ENCODE results near the gene TNFSF4. TPM values are rescaled to one million over a fixed set of nuclear protein-coding genes. Genes with fewer than 3 reads are reported as not detected.

The TNFSF4 gene
- polyA plus RNA-seq, 1 of the 3 experiments (the other 2 are of a cell fraction): 25.9 TPM

DNA sequence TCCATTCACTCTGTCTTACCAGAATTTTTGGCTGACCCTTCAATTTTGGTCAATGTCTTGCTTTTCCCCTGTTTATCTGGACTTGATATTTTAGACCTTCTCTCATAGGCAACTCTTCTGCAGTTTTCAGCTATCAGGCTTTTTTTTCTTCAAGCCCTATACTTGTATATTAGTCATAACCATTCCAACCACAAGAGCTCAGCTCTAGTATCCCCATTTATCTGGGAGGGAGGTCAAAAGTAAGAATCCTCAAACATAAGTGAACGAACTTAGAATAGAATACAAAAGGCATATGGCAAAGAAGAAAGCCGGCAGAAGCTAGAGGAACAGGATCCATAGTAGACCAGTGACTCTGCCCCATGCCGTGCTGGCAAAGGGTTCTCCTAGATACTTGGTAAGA is 45.9 kb upstream of the TNFSF4 start:
- H3K27ac ChIP-seq (ENCODE audit: low read depth in 2 of 2, low read length in 1 of 2): no peak overlapping the region
- TF ChIP-seq ELF1 (IDR thresholded peaks at IDR 0.05): no peak
- TF ChIP-seq IRF3 (IDR thresholded peaks at IDR 0.05; ENCODE audit: low read depth, low read length): no peak
- TF ChIP-seq FOSL2 (IDR thresholded peaks at IDR 0.05; ENCODE audit: borderline replicate concordance, low read depth): peak; percentile 2; the same call in 1 of the 2 replicates
- TF ChIP-seq POLR2AphosphoS5 (IDR thresholded peaks at IDR 0.05; ENCODE audit: low read depth, low read length): no peak
- TF ChIP-seq CHD2 (IDR thresholded peaks at IDR 0.05; ENCODE audit: low read length, partially characterized antibody): no peak
- no peak for TF ChIP-seq SIN3A (IDR thresholded peaks at IDR 0.05; ENCODE audit: borderline replicate concordance, low read depth, low read length)
- peak; percentile 7; the same call in 1 of the 2 replicates for TF ChIP-seq JUND (IDR thresholded peaks at IDR 0.05)
- no peak for TF ChIP-seq FOXM1 (IDR thresholded peaks at IDR 0.05; ENCODE audit: low read depth)
- no peak for TF ChIP-seq YY1 (IDR thresholded peaks at IDR 0.05; ENCODE audit: low read depth)
- TF ChIP-seq, protein P1, sequence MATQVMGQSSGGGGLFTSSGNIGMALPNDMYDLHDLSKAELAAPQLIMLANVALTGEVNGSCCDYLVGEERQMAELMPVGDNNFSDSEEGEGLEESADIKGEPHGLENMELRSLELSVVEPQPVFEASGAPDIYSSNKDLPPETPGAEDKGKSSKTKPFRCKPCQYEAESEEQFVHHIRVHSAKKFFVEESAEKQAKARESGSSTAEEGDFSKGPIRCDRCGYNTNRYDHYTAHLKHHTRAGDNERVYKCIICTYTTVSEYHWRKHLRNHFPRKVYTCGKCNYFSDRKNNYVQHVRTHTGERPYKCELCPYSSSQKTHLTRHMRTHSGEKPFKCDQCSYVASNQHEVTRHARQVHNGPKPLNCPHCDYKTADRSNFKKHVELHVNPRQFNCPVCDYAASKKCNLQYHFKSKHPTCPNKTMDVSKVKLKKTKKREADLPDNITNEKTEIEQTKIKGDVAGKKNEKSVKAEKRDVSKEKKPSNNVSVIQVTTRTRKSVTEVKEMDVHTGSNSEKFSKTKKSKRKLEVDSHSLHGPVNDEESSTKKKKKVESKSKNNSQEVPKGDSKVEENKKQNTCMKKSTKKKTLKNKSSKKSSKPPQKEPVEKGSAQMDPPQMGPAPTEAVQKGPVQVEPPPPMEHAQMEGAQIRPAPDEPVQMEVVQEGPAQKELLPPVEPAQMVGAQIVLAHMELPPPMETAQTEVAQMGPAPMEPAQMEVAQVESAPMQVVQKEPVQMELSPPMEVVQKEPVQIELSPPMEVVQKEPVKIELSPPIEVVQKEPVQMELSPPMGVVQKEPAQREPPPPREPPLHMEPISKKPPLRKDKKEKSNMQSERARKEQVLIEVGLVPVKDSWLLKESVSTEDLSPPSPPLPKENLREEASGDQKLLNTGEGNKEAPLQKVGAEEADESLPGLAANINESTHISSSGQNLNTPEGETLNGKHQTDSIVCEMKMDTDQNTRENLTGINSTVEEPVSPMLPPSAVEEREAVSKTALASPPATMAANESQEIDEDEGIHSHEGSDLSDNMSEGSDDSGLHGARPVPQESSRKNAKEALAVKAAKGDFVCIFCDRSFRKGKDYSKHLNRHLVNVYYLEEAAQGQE (IDR thresholded peaks at IDR 0.05; ENCODE audit: low read depth, low read length): no peak
- no peak for TF ChIP-seq USF1 (IDR thresholded peaks at IDR 0.05; ENCODE audit: borderline replicate concordance, low read depth)
- no peak for TF ChIP-seq EP300 (IDR thresholded peaks at IDR 0.05; ENCODE audit: borderline replicate concordance in 1 of 2, low read depth in 1 of 2, low read length in 1 of 2)
- no peak for TF ChIP-seq USF2 (IDR thresholded peaks at IDR 0.05; ENCODE audit: borderline replicate concordance, low read depth, low read length)
- no peak for TF ChIP-seq MAX (IDR thresholded peaks at IDR 0.05; ENCODE audit: low read depth)
- CTCF ChIA-PET: no interaction called here

More for the DNA sequence above, 45.9 kb upstream of the TNFSF4 start:
- POLR2A ChIA-PET: no interaction called here
- H3K27me3 ChIP-seq (ENCODE audit: insufficient read depth): no peaks in the 10 kb centered on the region
- no peaks in the 10 kb centered on the region for H4K20me1 ChIP-seq (ENCODE audit: insufficient read depth)
- H3K9me3 ChIP-seq: no peaks in the 10 kb centered on the region
- no peaks in the 10 kb centered on the region for H3F3A ChIP-seq (replicated peaks; ENCODE audit: insufficient read depth)
- no peak for DNase-seq
- H3K9me2 ChIP-seq: no peaks in the 10 kb centered on the region
- no peak overlapping the region for H2AFZ ChIP-seq (ENCODE audit: low read depth)
- peaks cover 0 to 2% of the 10 kb centered on the region in 2 experiments; a peak in 1 of 4 replicates for H3K4me1 ChIP-seq (ENCODE audit: control insufficient read depth in 1 of 2, insufficient read depth in 2 of 2, low read depth in 1 of 2, low read length in 1 of 2)
- H3K9ac ChIP-seq: no peak overlapping the region
- no peak overlapping the region for H3K4me2 ChIP-seq
- H3K36me3 ChIP-seq (replicated peaks in 1 of 2; ENCODE audit: control insufficient read depth in 1 of 2, insufficient read depth in 2 of 2, low read length in 1 of 2): no peaks in the 10 kb centered on the region
- H3K79me2 ChIP-seq (ENCODE audit: insufficient read depth): no peaks in the 10 kb centered on the region
- no peak overlapping the region for H3K4me3 ChIP-seq (ENCODE audit: low read depth in 2 of 2, low read length in 1 of 2)
- 46% methylated on average over 3 of the region's 3 CpGs for WGBS (ENCODE audit: low lambda C conversion rate)

Data from SK-N-SH (cell line).